ENCODE data around the gene DNAJB9. TPM values are rescaled to one million over a fixed set of nuclear protein-coding genes. Genes with fewer than 3 reads are reported as not detected.

DNAJB9 gene
- total RNA-seq, 1 donor from 2014 or later, result 18.6 TPM

GRCh38 chr7:108623220-108623619, 53.5 kb downstream of the DNAJB9 start:
- Mint-ChIP-seq H3K4me3 (ENCODE audit: unreplicated experiment) (no peak overlapping the region), H3K27ac (ENCODE audit: unreplicated experiment) (no peak overlapping the region), H3K9me3 (ENCODE audit: unreplicated experiment) (no peaks in the 10 kb centered on the region), H3K27me3 (ENCODE audit: unreplicated experiment) (peaks cover 1% of the 10 kb centered on the region), H3K36me3 (ENCODE audit: low read depth, unreplicated experiment) (no peaks in the 10 kb centered on the region), H3K4me1 (ENCODE audit: unreplicated experiment) (peaks cover 15% of the 10 kb centered on the region)
- no peak for TF ChIP-seq CTCF (IDR thresholded peaks at IDR 0.05; ENCODE audit: unreplicated experiment)
- no peak for DNase-seq (ENCODE audit: low spot score)

Other genes starting within 250 kb of the DNAJB9 start
- 2.2 TPM for gene NRCAM, start 113.4 kb upstream of the DNAJB9 start, total RNA-seq (ENCODE audit: unreplicated experiment)
- gene PNPLA8, start 43.7 kb upstream of the DNAJB9 start, total RNA-seq (ENCODE audit: unreplicated experiment), result 15.6 TPM
- gene THAP5, start 168 bp upstream of the DNAJB9 start, total RNA-seq (ENCODE audit: unreplicated experiment), result 16.4 TPM

All from endothelial cell (in vitro differentiated cells).